H9 (cell line): Measurements from ENCODE around the gene NHLRC4. TPM values are rescaled to one million over a fixed set of nuclear protein-coding genes. Genes with fewer than 3 reads are reported as not detected.

Source experiments
- DNase-seq: peaks from one replicate; pipeline ENCODE4 v3.0.0-alpha.2; 2017
- H2AFZ ChIP-seq: one replicate; pipeline ENCODE4 v1.6.1; 2013; ENCODE audit warnings: mild to moderate bottlenecking, low read length, control low read depth, moderate library complexity
- H2AK5ac ChIP-seq: 2 replicates; pipeline ENCODE4 v1.6.1; 2013; ENCODE audit warnings: low read length, control low read depth, mixed read lengths; ENCODE audit not compliant: insufficient read length
- H2BK120ac ChIP-seq: one replicate; pipeline ENCODE4 v1.6.1; 2013; ENCODE audit warnings: low read depth, mild to moderate bottlenecking, low read length, control low read depth, inconsistent platforms; ENCODE audit not compliant: poor library complexity, severe bottlenecking
- H2BK12ac ChIP-seq: 2 replicates; pipeline ENCODE4 v1.6.1; 2013; ENCODE audit warnings: low read length, control low read depth, mixed read lengths, low read depth; ENCODE audit not compliant: insufficient read length
- H2BK15ac ChIP-seq: 2 replicates; pipeline ENCODE4 v1.6.1; 2013; ENCODE audit warnings: low read depth, low read length, control low read depth
- H2BK20ac ChIP-seq: one replicate; pipeline ENCODE4 v1.6.1; 2013; ENCODE audit warnings: low read depth, mild to moderate bottlenecking, low read length, control low read depth, inconsistent platforms; ENCODE audit not compliant: poor library complexity, severe bottlenecking
- H2BK5ac ChIP-seq: 2 replicates; pipeline ENCODE4 v1.6.1; 2013; ENCODE audit warnings: low read length, control low read depth, mixed read lengths; ENCODE audit not compliant: insufficient read length
- H3K14ac ChIP-seq: 2 replicates; pipeline ENCODE4 v1.6.1; 2013; ENCODE audit warnings: low read length, control low read depth; ENCODE audit not compliant: insufficient read depth
- H3K18ac ChIP-seq: 2 replicates; pipeline ENCODE4 v1.6.1; 2013; ENCODE audit warnings: low read depth, mild to moderate bottlenecking, mixed read lengths, low read length, control low read depth; ENCODE audit not compliant: insufficient read length
- H3K23ac ChIP-seq: 2 replicates; pipeline ENCODE4 v1.6.1; 2013; ENCODE audit warnings: low read length, control low read depth, mixed read lengths, low read depth; ENCODE audit not compliant: insufficient read length
- H3K23me2 ChIP-seq: 2 replicates; pipeline ENCODE4 v1.6.1; 2013; ENCODE audit warnings: low read depth, mild to moderate bottlenecking, mixed read lengths, low read length, control low read depth; ENCODE audit not compliant: insufficient read length, poor library complexity, severe bottlenecking
- H3K27ac ChIP-seq: 2 replicates; pipeline ENCODE4 v1.5.1; 2013; ENCODE audit warnings: low read length, control low read depth, mixed read lengths, low read depth; ENCODE audit not compliant: insufficient read length
- H3K27me3 ChIP-seq: 2 replicates; pipeline ENCODE4 v1.6.1; 2013; ENCODE audit warnings: low read length, control low read depth, inconsistent platforms; ENCODE audit not compliant: insufficient read depth
- H3K4ac ChIP-seq: 2 replicates; pipeline ENCODE4 v1.6.1; 2013; ENCODE audit warnings: low read depth, mild to moderate bottlenecking, control low read depth, inconsistent platforms, low read length, moderate library complexity
- H3K4me1 ChIP-seq: 2 replicates; pipeline ENCODE4 v1.6.1; 2013; ENCODE audit warnings: low read length, control low read depth, inconsistent platforms; ENCODE audit not compliant: insufficient read depth
- H3K4me2 ChIP-seq: 2 replicates; pipeline ENCODE4 v1.6.1; 2013; ENCODE audit warnings: low read length, control low read depth, mixed read lengths; ENCODE audit not compliant: insufficient read length, insufficient read depth
- H3K56ac ChIP-seq: 2 replicates; pipeline ENCODE4 v1.6.1; 2013; ENCODE audit warnings: low read depth, mild to moderate bottlenecking, mixed read lengths, low read length, control low read depth; ENCODE audit not compliant: insufficient read length
- H3K79me1 ChIP-seq: 2 replicates; pipeline ENCODE4 v1.6.1; 2013; ENCODE audit warnings: low read depth, mild to moderate bottlenecking, moderate library complexity, low read length, control low read depth, inconsistent platforms; ENCODE audit not compliant: insufficient read depth, poor library complexity, severe bottlenecking
- H3K79me2 ChIP-seq: 2 replicates; pipeline ENCODE4 v1.6.1; 2013; ENCODE audit warnings: low read length, control low read depth, inconsistent platforms; ENCODE audit not compliant: insufficient read depth
- H3K9ac ChIP-seq: 2 replicates; pipeline ENCODE4 v1.6.1; 2013; ENCODE audit warnings: low read length, control low read depth, mixed read lengths; ENCODE audit not compliant: insufficient read length; ENCODE audit errors: extremely low read depth
- H3K9me3 ChIP-seq: one replicate; pipeline ENCODE4 v1.6.1; 2013; ENCODE audit warnings: low read depth, low read length, inconsistent platforms; ENCODE audit not compliant: control insufficient read depth
- H3T11ph ChIP-seq: one replicate; pipeline ENCODE4 v1.6.1; 2013; ENCODE audit warnings: mild to moderate bottlenecking, low read length, control low read depth, inconsistent platforms
- H4K20me1 ChIP-seq: one replicate; pipeline ENCODE4 v1.6.1; 2013; ENCODE audit not compliant: control insufficient read depth, insufficient read length, insufficient read depth
- H4K5ac ChIP-seq: 2 replicates; pipeline ENCODE4 v1.6.1; 2013; ENCODE audit warnings: low read depth, mild to moderate bottlenecking, mixed read lengths, low read length, control low read depth; ENCODE audit not compliant: insufficient read length
- H4K8ac ChIP-seq: replicated peaks from 2 replicates; pipeline ENCODE4 v1.6.1; 2013; ENCODE audit warnings: low read length, control low read depth, mixed read lengths, low read depth; ENCODE audit not compliant: insufficient read length
- H4K91ac ChIP-seq: 2 replicates; pipeline ENCODE4 v1.6.1; 2013; ENCODE audit warnings: low read depth, mild to moderate bottlenecking, moderate library complexity, mixed read lengths, low read length, control low read depth; ENCODE audit not compliant: insufficient read length
- H3K27ac Mint-ChIP-seq, 3 experiments: 2 replicates in 2 of 3; 3 replicates in 1 of 3; pipeline ENCODE4 v1.8.0; 2020 to 2021; ENCODE audit warnings: mixed read lengths in 3 of 3, mild to moderate bottlenecking in 1 of 3, moderate library complexity in 1 of 3
- H3K27me3 Mint-ChIP-seq: 2 replicates; pipeline ENCODE4 v1.8.0; 2021; ENCODE audit warnings: low read depth, mild to moderate bottlenecking, moderate library complexity, mixed read lengths
- H3K36me3 Mint-ChIP-seq, 3 experiments: 2 replicates in 2 of 3; 3 replicates in 1 of 3; pipeline ENCODE4 v1.8.0; 2020 to 2021; ENCODE audit warnings: low read depth in 3 of 3, mixed read lengths in 3 of 3; ENCODE audit not compliant: insufficient read depth in 1 of 3
- H3K4me1 Mint-ChIP-seq, 2 experiments: 2 replicates each; pipeline ENCODE4 v1.8.0; 2020; ENCODE audit warnings: mixed read lengths in 2 of 2
- H3K4me3 Mint-ChIP-seq, 2 experiments: 2 replicates in 1 of 2; 3 replicates in 1 of 2; pipeline ENCODE4 v1.8.0; 2020 to 2021; ENCODE audit warnings: mild to moderate bottlenecking in 2 of 2, mixed read lengths in 2 of 2, moderate library complexity in 1 of 2
- H3K9me3 Mint-ChIP-seq, 2 experiments: 2 replicates in 1 of 2; 3 replicates in 1 of 2; pipeline ENCODE4 v1.8.0; 2020; ENCODE audit warnings: mild to moderate bottlenecking in 2 of 2, mixed read lengths in 2 of 2, moderate library complexity in 1 of 2
- CTCF ChIP-seq: fragments of 200-600 bp; sonication (generic); conservative IDR thresholded peaks from 3 replicates; pipeline ENCODE4 v1.8.0; 2021; ENCODE audit warnings: antibody characterized with exemption, mild to moderate bottlenecking
- WGBS: extraction: QIAGEN DNeasy Blood & Tissue Kit; methylation state at CpG from one replicate; pipeline ENCODE4 v1.1.7; 2013; ENCODE audit warnings: missing lambda C conversion rate, low lambda C conversion rate, mixed read lengths; ENCODE audit not compliant: insufficient read length; ENCODE audit errors: extremely low coverage; 5-methylcytosine and 5-hydroxymethylcytosine counted together
- total RNA-seq: library from RNA; stranded (reverse); gene quantifications from 2 replicates; pipeline ENCODE4 v1.2.1, GENCODE V29; 2021

Gene NHLRC4
- total RNA-seq, 1 experiment from 2014 or later, result 0.42 TPM

DNA sequence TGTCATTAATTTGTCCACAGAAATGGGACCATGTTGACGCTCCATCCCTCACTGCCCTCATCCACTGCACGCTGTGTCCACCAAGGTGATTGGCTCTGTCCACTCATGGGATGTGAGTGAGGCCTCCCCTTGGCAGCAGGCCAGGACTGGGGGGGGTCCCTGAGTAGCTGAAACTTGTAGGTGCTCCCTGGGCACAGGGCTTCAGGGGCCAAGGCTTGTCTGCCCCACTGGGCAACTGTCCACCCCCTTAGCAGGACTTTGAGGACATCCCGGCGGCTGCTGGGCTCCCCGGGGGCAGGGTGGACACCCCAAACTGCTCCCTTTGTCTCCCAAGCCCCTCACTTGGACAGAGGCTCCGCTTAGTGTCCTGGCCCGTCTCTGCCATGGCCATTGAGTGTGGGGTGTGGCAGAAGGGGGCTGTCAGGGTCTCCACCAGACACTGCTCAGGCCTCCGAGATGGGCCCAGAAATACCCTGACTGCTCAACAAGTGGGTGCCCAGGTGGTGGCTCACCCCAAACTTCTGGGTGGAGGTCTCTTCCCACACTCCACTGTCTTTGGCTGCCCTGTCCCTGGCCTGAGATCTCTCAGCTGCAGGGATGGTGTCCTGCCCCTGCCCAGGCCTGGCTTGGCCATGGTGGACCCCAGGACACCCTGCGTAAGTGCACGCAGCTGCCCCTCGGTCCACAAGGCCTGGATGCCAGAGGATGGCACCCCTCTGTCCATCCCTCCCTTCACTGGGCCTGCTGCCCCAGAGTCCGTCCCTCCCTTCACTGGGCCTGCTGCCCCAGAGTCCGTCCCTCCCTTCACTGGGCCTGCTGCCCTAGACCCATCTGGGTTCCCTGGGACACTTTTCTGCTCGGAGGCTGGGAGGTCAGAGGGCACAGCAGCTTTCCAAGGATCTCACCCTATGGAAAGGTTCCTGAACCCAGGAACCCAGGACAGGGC lies 20.1 kb downstream of the NHLRC4 start:
- peaks cover 43% of the 10 kb centered on the region for H3K27me3 Mint-ChIP-seq
- Histone ChIP-seq H3T11ph (no peak overlapping the region), H4K20me1 (no peaks in the 10 kb centered on the region), H3K9ac (no peak overlapping the region), H3K56ac (no peak overlapping the region), H3K4ac (no peak overlapping the region), H3K79me2 (no peaks in the 10 kb centered on the region; the same call in 1 of the 2 replicates), H3K4me2 (no peak overlapping the region), H3K4me1 (no peaks in the 10 kb centered on the region; the same call in 1 of the 2 replicates), H2BK12ac (no peak overlapping the region), H3K18ac (no peak overlapping the region), H4K8ac (no peak overlapping the region), H4K91ac (no peak overlapping the region), H2BK5ac (no peak overlapping the region), H3K14ac (no peak overlapping the region; the same call in 1 of the 2 replicates), H2AFZ (no peak overlapping the region), H2BK20ac (no peak overlapping the region), H3K9me3 (no peaks in the 10 kb centered on the region), H2BK15ac (no peak overlapping the region), H3K79me1 (no peaks in the 10 kb centered on the region), H4K5ac (no peak overlapping the region), H3K27me3 (peaks cover 7% of the 10 kb centered on the region; the same call in 1 of the 2 replicates), H2AK5ac (no peak overlapping the region), H3K23me2 (peaks cover 5% of the 10 kb centered on the region), H3K23ac (no peak overlapping the region), H3K27ac (no peak overlapping the region), H2BK120ac (no peak overlapping the region)
- peak overlapping the region in 2 of 3 experiments; percentile 34 to 58; a peak in 2 of 7 replicates for H3K27ac Mint-ChIP-seq
- H3K4me1 Mint-ChIP-seq, result peaks cover 14 to 29% of the 10 kb centered on the region in 2 experiments
- DNase-seq, result no peak
- no CpG with 5 or more reads among the region's 14 CpGs for WGBS
- peaks cover 0 to 4% (median 4%) of the 10 kb centered on the region in 3 experiments; a peak in 4 of 7 replicates for H3K36me3 Mint-ChIP-seq
- H3K4me3 Mint-ChIP-seq, result peak overlapping the region; percentile 94 to 99
- H3K9me3 Mint-ChIP-seq, result 0 out of 5 replicates have a peak, but pooled peaks cover 0 to 3% of the 10 kb centered on the region in 2 experiments
- no peak for TF ChIP-seq CTCF
